ENCODE measurements around the gene COL27A1.

COL27A1 gene

GRCh38 chr9:114169029-114169951 is 14.0 kb downstream of the COL27A1 start:
- no peak for DNase-seq

GRCh38 chr9:114169952-114170770 is 14.8 kb downstream of the COL27A1 start:
- no peak for DNase-seq

- DNase-seq = no peak
Observed at GRCh38 chr9:114170771-114171461, 15.6 kb downstream of the COL27A1 start.

GRCh38 chr9:114171500-114171899 is 16.2 kb downstream of the COL27A1 start:
- no peak for DNase-seq

- DNase-seq = no peak
Observed at GRCh38 chr9:114172981-114173833, 17.9 kb downstream of the COL27A1 start.

GRCh38 chr9:114174557-114174875 is 19.2 kb downstream of the COL27A1 start:
- no peak for DNase-seq

- DNase-seq = no peak
Observed at GRCh38 chr9:114174876-114175771, 19.8 kb downstream of the COL27A1 start.

DNA sequence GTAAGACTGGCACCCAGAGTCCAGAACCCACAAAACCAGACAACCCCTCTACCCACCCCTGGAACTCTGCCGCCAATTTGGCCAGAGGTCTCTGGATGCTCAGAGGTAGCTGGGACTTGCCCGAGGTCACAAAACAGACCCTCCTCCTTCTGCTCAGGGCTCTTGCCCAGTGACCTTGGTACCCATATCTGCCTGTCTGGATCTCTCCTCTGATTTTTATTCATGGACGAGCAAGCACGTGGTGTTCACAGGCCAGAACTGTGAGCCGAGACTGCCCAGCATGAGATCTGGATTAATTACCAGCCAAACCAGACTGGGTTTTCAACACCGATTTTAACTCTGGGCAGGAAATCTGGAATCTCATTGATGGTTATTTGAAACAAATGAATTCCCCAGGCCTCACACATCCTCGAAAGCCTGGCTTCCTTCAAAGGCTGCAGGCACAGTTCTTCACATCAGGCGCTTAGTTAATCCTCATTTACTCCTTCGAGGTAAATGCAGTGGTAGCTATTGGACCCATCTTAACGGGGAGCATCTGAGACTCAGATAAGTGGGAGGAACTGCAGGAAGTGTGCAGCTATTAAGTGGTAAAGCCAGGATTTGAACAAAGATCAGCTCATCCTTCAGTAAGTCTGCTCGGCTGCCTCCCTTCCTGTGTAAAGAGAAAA is 21.4 kb downstream of the COL27A1 start:
- no peak for DNase-seq

GRCh38 chr9:114177423-114178064 is 22.2 kb downstream of the COL27A1 start:
- no peak for DNase-seq

- no peak for DNase-seq
Observed at GRCh38 chr9:114178076-114178475, 22.7 kb downstream of the COL27A1 start.

DNA sequence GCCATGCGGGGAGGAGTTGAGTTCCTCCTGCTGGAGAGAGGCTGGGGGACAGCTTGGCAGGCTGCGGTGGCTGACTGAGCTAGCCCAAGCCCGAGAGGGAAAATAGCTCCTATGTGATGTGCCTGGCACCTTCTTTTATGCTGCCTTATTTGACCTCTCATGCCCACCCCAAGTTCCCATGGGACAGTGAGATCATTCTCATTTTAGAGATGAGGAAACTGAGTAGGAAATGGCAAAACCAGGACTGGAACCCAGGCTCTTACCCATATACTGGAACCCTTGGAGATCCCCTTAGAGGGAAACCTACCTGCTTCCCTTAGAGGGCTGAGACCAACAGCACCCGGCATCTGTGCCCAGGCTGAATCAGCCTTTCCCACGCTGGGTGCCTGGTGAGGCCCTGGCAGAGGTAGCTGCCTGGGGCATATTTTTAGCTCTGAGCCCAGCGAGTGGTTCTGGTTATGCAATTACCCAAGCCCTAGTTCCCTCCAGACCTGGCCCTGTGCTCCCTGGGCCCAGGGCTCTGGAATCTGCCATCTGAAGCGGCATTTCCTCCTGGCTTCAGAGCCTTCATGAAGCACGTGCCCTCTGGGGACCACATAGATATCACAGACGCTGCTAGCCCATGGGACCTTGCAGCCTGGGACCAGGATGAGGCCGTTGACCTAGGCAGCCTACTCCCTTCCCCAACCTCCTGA is 23.6 kb downstream of the COL27A1 start:
- DNase-seq = no peak

- no peak for DNase-seq
Observed at GRCh38 chr9:114179516-114179915, 24.2 kb downstream of the COL27A1 start.

GRCh38 chr9:114180696-114181606 is 25.6 kb downstream of the COL27A1 start:
- no peak for DNase-seq

- DNase-seq = no peak
Observed at GRCh38 chr9:114181607-114182409, 26.5 kb downstream of the COL27A1 start.

DNA sequence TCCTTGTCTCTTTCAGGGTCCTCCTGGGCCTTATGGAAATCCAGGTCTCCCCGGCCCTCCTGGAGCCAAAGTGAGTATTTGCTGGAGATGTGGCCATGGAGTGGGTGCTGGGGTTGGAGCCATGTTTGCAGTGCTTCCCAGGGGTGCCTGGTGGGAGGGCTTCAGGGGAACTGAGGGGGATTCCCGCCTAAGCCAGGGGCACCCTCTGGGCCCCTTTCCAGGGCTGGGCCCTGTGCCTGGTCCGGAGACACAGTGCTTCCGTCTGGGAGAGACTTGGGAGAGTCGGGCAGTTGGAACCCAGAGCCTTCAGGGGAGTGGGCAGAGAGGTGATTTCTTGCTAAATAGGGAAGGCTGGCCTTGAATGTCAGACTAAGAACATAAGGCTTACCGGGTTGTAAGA is 27.7 kb downstream of the COL27A1 start:
- no peak for DNase-seq

DNA sequence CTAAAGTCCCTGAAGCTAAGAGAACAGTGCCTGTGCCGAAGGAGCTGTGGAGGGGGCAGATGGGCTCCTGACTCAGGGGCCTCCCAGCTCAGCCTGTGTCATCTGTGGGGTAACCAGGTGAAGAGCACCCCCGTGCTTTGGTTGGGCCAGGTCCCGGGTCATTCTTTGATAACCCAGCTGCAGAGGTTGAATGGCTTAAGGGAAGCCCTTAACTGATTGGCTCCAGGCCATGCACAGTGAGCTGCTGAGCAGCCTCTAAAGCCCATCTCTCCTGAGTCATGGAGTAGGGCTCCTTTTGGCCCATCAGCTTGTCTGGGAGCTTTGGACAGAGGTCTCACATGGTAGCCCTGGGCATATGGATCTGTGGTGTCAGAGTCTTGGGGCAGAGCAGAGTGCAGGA is 28.7 kb downstream of the COL27A1 start:
- DNase-seq = no peak

- no peak for DNase-seq
Observed at GRCh38 chr9:114184866-114185265, 29.5 kb downstream of the COL27A1 start.
